MCF 10A (cell line): ENCODE data around the gene GRK6. TPM values are rescaled to one million over a fixed set of nuclear protein-coding genes. Genes with fewer than 3 reads are reported as not detected.

Experiments
- BruUV-seq: library from RNA; stranded (reverse); fragments of 400-500 nt; replicated peaks from 2 replicates; lab custom pipeline; 2021; lab: Mats Ljungman, UMichigan
- CTCF ChIA-PET: fragments of 300-600 bp; sonication (Branson Sonifier 250); formaldehyde crosslinking; extraction: SDS; loops from one replicate; lab custom pipeline; 2021; ENCODE audit warnings: antibody characterized with exemption, inconsistent platforms; lab: Yijun Ruan, JAX
- POLR2A ChIA-PET: fragments of 300-600, 350-650 bp; sonication (Branson Sonifier 250); formaldehyde crosslinking; extraction: SDS; loops from one replicate; lab custom pipeline; 2020; ENCODE audit warnings: antibody characterized with exemption, inconsistent platforms; lab: Yijun Ruan, JAX
- DNase-seq: peaks from one replicate; pipeline ENCODE4 v3.0.0-alpha.2; 2018; ENCODE audit not compliant: unreplicated experiment
- H3K27ac Mint-ChIP-seq: one replicate; pipeline ENCODE4 v1.8.0; 2022; ENCODE audit warnings: mild to moderate bottlenecking, low read depth, mixed read lengths; ENCODE audit not compliant: unreplicated experiment
- H3K27me3 Mint-ChIP-seq: one replicate; pipeline ENCODE4 v1.8.0; 2022; ENCODE audit warnings: mixed read lengths; ENCODE audit not compliant: insufficient read depth, unreplicated experiment
- H3K36me3 Mint-ChIP-seq: one replicate; pipeline ENCODE4 v1.8.0; 2022; ENCODE audit warnings: mild to moderate bottlenecking, moderate library complexity, mixed read lengths; ENCODE audit not compliant: insufficient read depth, unreplicated experiment
- H3K4me1 Mint-ChIP-seq: one replicate; pipeline ENCODE4 v1.8.0; 2022; ENCODE audit warnings: mixed read lengths; ENCODE audit not compliant: insufficient read depth, unreplicated experiment
- H3K4me3 Mint-ChIP-seq: one replicate; pipeline ENCODE4 v1.8.0; 2022; ENCODE audit warnings: mild to moderate bottlenecking, moderate library complexity, mixed read lengths; ENCODE audit not compliant: unreplicated experiment
- H3K9me3 Mint-ChIP-seq: one replicate; pipeline ENCODE4 v1.8.0; 2022; ENCODE audit warnings: mixed read lengths; ENCODE audit not compliant: unreplicated experiment
- intact Hi-C: fragments of 100-400 bp; cut with micrococcal nuclease; formaldehyde crosslinking; loops from 2 replicates; pipeline ENCODE4 v1.14.1; 2022
- total RNA-seq: library from RNA; stranded (reverse); gene quantifications from 2 replicates; pipeline ENCODE4 v1.2.3, GENCODE V29; 2022
- TF ChIP-seq, protein P1 (sequence below): fragments of 200-600 bp; IDR thresholded peaks from one replicate; pipeline ENCODE4 v1.8.0; 2022; ENCODE audit warnings: antibody characterized with exemption, mild to moderate bottlenecking; ENCODE audit not compliant: unreplicated experiment

GRK6 gene
- total RNA-seq, 1 experiment from 2014 or later, result 52.0 TPM

DNA sequence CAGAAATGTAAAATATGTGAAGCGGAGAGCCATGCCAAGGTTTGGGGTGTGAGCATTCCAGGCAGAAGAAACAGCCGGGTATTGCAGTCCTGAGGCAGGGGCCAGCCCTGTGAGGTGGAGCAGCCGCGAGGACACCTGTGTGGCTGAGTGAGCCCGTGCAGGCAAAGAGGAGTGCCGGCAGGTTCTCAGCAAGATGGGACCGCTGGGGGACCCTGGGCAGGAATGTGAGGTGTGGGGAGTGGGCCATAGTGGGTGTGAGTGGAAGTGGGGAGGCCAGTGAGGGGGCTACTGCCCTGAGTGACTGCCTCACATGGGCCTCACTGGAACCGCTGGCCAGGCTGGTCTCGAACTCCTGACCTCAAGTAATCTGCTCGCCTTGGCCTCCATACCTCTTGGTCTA, 12.0 kb downstream of the GRK6 start:
- peaks cover 10% of the 10 kb centered on the region for H3K4me1 Mint-ChIP-seq
- CTCF ChIA-PET, result interaction anchor here (0.5 to 3.3 kb wide), 6 partner anchors 14 to 48 kb away, joined by 3 to 11 read pairs (median 7); no protein-coding TSS in a partner anchor
- H3K36me3 Mint-ChIP-seq, result peaks cover 77% of the 10 kb centered on the region
- no peaks in the 10 kb centered on the region for H3K27me3 Mint-ChIP-seq
- POLR2A ChIA-PET, result interaction anchor here (1.8 to 17.7 kb wide), 2 partner anchors 9 to 10 kb away, joined by 9 to 217 read pairs; partner anchors contain the start of gene GRK6
- no peak overlapping the region for H3K27ac Mint-ChIP-seq
- intact Hi-C loops, result no loop called here
- no TSS peak for BruUV-seq
- TF ChIP-seq, protein P1, sequence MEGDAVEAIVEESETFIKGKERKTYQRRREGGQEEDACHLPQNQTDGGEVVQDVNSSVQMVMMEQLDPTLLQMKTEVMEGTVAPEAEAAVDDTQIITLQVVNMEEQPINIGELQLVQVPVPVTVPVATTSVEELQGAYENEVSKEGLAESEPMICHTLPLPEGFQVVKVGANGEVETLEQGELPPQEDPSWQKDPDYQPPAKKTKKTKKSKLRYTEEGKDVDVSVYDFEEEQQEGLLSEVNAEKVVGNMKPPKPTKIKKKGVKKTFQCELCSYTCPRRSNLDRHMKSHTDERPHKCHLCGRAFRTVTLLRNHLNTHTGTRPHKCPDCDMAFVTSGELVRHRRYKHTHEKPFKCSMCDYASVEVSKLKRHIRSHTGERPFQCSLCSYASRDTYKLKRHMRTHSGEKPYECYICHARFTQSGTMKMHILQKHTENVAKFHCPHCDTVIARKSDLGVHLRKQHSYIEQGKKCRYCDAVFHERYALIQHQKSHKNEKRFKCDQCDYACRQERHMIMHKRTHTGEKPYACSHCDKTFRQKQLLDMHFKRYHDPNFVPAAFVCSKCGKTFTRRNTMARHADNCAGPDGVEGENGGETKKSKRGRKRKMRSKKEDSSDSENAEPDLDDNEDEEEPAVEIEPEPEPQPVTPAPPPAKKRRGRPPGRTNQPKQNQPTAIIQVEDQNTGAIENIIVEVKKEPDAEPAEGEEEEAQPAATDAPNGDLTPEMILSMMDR, result no peak
- H3K9me3 Mint-ChIP-seq, result no peaks in the 10 kb centered on the region
- H3K4me3 Mint-ChIP-seq, result no peak overlapping the region
- no peak for DNase-seq

DNA sequence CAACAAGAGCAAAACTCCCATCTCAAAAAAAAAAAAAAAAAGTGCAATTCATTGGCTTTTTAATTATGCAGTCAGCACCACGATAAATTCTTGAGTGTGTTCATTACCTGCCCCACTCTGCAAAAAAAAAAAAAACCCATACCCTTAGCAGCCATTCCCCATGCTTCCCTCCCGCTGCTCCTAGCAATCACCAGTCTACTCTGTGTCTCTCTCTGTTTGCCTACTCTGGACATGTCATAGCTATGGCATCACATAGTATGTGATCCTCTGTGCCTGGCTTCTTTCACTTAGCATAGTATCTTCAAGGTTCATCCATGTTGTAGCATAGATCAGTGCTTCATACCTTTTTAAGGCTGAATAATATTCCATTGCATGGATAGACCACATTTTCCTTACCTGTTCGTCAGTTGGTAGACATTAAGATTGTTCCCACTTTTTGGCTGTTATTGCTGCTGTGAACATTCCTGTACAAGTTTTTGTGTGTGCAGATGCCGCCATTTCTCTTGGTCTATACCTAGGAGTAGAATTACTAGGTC, 13.1 kb downstream of the GRK6 start:
- TF ChIP-seq, protein P1, result no peak
- Mint-ChIP-seq H3K27me3 (no peaks in the 10 kb centered on the region), H3K27ac (no peak overlapping the region), H3K4me3 (no peak overlapping the region), H3K4me1 (peaks cover 13% of the 10 kb centered on the region), H3K9me3 (no peaks in the 10 kb centered on the region), H3K36me3 (peaks cover 69% of the 10 kb centered on the region)
- intact Hi-C loops, result no loop called here
- CTCF ChIA-PET, result interaction anchor here (0.5 to 3.3 kb wide), 11 partner anchors 9 to 1186 kb away, joined by 3 to 11 read pairs (median 3); no protein-coding TSS in a partner anchor
- no peak for DNase-seq
- BruUV-seq, result no TSS peak
- POLR2A ChIA-PET, result interaction anchor here (1.0 to 17.7 kb wide), 5 partner anchors 8 to 120 kb away, joined by 3 to 217 read pairs (median 4); partner anchors contain the start of gene GRK6

DNA sequence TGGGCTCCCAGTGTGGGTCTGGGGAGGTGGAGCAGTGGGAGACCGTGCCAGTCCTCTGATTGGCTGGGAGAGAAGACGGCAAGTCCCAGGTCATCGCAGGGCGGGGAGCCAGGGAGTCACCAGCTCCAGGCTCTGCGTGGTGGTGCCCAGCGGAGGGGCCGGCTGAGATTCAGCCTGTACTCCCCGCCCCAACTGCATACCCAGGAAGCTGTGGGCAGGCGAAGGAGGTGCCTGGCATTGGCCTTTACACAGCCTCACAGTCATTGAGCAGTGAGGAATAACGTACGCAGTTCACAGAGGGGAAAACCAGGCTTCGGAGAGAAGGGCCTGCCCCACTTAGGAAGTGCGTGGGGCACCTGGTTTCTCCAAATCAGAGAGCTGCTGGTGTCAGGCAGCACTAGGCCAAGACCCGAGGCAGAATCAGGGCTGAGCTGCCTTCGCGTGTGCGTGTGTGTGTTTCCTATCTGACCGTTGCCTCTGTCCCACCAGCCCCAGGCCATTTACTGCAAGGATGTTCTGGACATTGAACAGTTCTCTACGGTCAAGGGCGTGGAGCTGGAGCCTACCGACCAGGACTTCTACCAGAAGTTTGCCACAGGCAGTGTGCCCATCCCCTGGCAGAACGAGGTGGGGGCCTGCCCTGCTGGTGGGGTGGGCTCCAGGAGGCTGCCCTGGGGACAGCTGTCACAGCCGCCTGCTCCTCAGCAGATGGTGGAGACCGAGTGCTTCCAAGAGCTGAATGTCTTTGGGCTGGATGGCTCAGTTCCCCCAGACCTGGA, 13.9 kb downstream of the GRK6 start:
- Mint-ChIP-seq H3K36me3 (peaks cover 70% of the 10 kb centered on the region), H3K9me3 (no peaks in the 10 kb centered on the region), H3K4me1 (peaks cover 17% of the 10 kb centered on the region), H3K27me3 (no peaks in the 10 kb centered on the region), H3K4me3 (no peak overlapping the region), H3K27ac (no peak overlapping the region)
- DNase-seq, result no peak
- TF ChIP-seq, protein P1, result no peak
- POLR2A ChIA-PET, result interaction anchor here (1.0 to 17.7 kb wide), 5 partner anchors 7 to 121 kb away, joined by 3 to 217 read pairs (median 6); partner anchors contain the start of genes GRK6 and LMAN2
- intact Hi-C loops, result no loop called here
- CTCF ChIA-PET, result interaction anchor here (0.5 to 3.3 kb wide), 10 partner anchors 12 to 1185 kb away, joined by 3 to 11 read pairs (median 4); no protein-coding TSS in a partner anchor
- no TSS peak for BruUV-seq
